Activated naive CD8-positive, alpha-beta T cell (primary cell): Measurements from ENCODE around the gene ADAMTSL2.
"Not testable (repeated sequence)": the region's sequence is repeated elsewhere in the genome, so short reads cannot be mapped to it uniquely, and the experiment has no call there.

Experiments used
- H3K27ac Mint-ChIP-seq: one replicate; pipeline ENCODE4 v1.8.0; 2021; ENCODE audit warnings: mixed read lengths
- H3K27me3 Mint-ChIP-seq: one replicate; pipeline ENCODE4 v1.8.0; 2021; ENCODE audit warnings: mixed read lengths
- H3K36me3 Mint-ChIP-seq: one replicate; pipeline ENCODE4 v1.8.0; 2021; ENCODE audit warnings: mixed read lengths
- H3K4me1 Mint-ChIP-seq: one replicate; pipeline ENCODE4 v1.8.0; 2021; ENCODE audit warnings: low read depth, mixed read lengths
- H3K4me3 Mint-ChIP-seq: one replicate; pipeline ENCODE4 v1.8.0; 2021; ENCODE audit warnings: mild to moderate bottlenecking, mixed read lengths
- H3K9me3 Mint-ChIP-seq: one replicate; pipeline ENCODE4 v1.8.0; 2021; ENCODE audit warnings: low read depth, mixed read lengths

The ADAMTSL2 gene

DNA sequence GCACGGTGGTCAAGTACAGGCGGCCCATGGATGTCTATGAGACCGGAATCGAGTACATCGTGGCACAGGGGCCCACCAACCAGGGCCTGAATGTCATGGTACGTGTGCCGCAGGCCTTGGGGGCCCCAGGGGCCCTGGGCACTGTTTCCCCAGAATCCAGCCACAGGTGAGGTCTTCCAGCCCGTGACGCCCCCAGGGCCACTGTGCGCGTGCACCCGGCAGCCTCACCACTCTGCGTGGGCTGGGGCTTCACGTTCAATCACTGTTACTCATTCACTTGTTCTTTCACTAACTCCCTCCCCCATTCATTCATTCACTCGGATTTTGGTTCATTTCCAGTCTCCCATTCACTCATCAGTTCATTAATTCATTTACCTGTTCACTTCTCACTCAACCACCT lies 12.6 kb downstream of the ADAMTSL2 start:
- Mint-ChIP-seq H3K4me1 (no peaks in the 10 kb centered on the region), H3K9me3 (no peaks in the 10 kb centered on the region), H3K4me3 (no peak overlapping the region), H3K36me3 (no peaks in the 10 kb centered on the region), H3K27ac (no peak overlapping the region), H3K27me3 (no peaks in the 10 kb centered on the region)

DNA sequence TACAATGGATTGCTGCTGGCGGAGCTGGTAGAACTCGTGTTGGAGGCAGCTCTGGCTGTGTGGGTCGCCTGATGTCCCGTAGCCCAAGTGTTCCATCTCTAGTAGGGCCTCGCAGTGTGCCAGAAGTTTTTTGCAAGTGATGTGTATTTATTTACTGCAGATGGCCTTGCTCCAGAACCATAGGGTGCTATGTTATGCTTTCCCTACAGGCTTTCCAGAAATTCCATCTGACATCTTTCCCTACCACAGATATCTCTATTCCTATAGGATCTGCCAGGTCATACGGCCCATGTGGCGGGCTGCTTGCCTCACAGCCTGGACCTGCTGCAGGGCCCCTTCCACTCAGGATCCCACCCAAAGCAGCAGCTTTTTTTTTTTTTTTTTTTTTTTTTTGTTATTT lies 16.9 kb downstream of the ADAMTSL2 start:
- no peaks in the 10 kb centered on the region for H3K4me1 Mint-ChIP-seq
- no peaks in the 10 kb centered on the region for H3K36me3 Mint-ChIP-seq
- H3K4me3 Mint-ChIP-seq, result no peak overlapping the region
- no peaks in the 10 kb centered on the region for H3K9me3 Mint-ChIP-seq
- no peak overlapping the region for H3K27ac Mint-ChIP-seq
- no peaks in the 10 kb centered on the region for H3K27me3 Mint-ChIP-seq

DNA sequence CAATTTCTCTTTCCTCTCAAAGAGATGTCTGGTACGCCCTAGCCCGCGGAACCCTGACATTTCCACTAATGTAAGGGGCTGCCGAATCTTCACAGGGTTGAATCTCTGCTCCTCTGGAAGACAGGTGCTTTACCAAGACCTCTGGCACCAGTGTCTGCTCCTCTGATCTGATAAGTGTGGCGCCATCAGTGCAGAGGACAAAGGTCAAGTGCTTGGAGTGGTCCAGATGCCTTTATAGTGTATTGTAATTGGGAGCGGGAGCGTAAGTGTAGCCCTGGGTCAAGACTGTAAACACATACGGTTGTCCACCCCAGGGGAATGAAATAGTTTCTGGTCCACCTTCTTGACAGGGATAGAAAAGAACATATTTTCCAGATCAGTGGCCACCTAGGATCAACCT lies 17.7 kb downstream of the ADAMTSL2 start:
- Mint-ChIP-seq H3K27ac (no peak overlapping the region), H3K36me3 (no peaks in the 10 kb centered on the region), H3K9me3 (no peaks in the 10 kb centered on the region)

DNA sequence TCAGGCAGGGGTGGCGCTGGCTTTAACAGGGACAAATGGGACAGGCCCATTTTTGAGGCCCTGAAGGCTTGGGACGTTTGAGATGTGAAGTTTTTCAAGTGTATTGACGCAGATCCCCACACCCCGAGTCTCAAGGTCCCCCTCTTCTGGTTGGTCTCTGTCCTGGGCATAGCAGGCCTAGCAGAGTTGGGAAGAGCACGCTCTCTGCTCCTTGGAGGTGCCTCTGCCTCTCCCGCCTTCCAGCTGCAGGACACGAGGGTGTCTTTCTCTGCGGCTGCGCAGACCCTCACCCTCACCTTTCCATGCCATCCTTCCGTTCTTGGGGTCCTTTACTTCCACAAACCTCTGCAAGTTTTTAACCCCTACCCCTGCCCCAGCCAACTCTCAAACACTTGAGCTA lies 18.6 kb downstream of the ADAMTSL2 start:
- no peaks in the 10 kb centered on the region for H3K27me3 Mint-ChIP-seq
- H3K4me3 Mint-ChIP-seq, result no peak overlapping the region
- no peak overlapping the region for H3K27ac Mint-ChIP-seq
- H3K4me1 Mint-ChIP-seq, result no peaks in the 10 kb centered on the region
- no peaks in the 10 kb centered on the region for H3K9me3 Mint-ChIP-seq
- H3K36me3 Mint-ChIP-seq, result no peaks in the 10 kb centered on the region

More for the DNA sequence above, 17.7 kb downstream of the ADAMTSL2 start:
- Mint-ChIP-seq H3K27me3 (no peaks in the 10 kb centered on the region), H3K4me1 (no peaks in the 10 kb centered on the region), H3K4me3 (no peak overlapping the region)

DNA sequence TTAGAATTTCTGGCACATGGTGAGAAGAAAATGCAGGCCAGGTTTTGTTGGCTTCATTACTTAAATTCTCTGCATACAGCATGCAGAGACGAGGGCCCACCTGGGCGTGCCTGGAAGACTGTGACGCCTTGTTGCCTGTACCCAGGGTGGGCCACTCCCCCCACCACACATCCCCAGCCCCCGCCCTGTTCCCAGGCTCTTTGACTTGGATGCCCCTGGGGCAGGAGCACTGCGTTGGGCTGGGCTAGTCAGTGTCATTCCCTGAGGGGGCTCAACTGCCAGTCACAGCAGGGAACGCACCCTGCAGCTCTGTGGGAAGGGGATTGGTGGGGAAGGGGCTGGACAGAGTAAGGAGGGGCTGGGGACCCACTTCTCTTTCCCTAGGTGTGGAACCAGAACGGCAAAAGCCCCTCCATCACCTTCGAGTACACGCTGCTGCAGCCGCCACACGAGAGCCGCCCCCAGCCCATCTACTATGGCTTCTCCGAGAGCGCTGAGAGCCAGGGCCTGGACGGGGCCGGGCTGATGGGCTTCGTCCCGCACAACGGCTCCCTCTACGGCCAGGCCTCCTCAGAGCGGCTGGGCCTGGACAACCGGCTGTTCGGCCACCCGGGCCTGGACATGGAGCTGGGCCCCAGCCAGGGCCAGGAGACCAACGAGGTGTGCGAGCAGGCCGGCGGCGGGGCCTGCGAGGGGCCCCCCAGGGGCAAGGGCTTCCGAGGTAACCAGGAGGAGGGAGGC lies 19.6 kb downstream of the ADAMTSL2 start:
- no peaks in the 10 kb centered on the region for H3K36me3 Mint-ChIP-seq
- H3K9me3 Mint-ChIP-seq, result no peaks in the 10 kb centered on the region
- H3K4me1 Mint-ChIP-seq, result peaks cover 7% of the 10 kb centered on the region
- H3K4me3 Mint-ChIP-seq, result no peak overlapping the region
- no peak overlapping the region for H3K27ac Mint-ChIP-seq
- H3K27me3 Mint-ChIP-seq, result peaks cover 3% of the 10 kb centered on the region

DNA sequence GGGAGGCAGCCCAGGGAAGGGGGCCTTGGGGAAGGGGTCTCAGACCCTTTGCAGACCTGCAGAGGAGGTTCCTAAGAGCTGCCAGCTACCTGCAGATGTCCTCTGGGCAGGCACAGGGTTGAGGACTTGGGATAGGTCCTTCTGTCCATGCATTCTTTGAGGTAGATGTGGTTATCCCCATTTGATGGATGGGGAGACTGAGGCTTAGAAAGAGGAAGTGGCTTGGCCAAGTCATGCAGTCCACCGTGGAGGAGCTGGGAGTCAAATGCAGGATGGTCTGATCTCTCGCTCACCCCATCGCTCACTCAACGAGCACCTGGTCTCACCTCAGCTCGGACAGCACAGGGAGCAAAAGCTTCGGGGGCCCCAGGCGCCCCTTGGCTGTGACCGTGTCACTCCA lies 20.2 kb downstream of the ADAMTSL2 start:
- no peak overlapping the region for H3K27ac Mint-ChIP-seq
- H3K9me3 Mint-ChIP-seq, result no peaks in the 10 kb centered on the region
- no peaks in the 10 kb centered on the region for H3K36me3 Mint-ChIP-seq
- H3K4me1 Mint-ChIP-seq, result peaks cover 7% of the 10 kb centered on the region
- H3K27me3 Mint-ChIP-seq, result peaks cover 3% of the 10 kb centered on the region
- H3K4me3 Mint-ChIP-seq, result no peak overlapping the region

DNA sequence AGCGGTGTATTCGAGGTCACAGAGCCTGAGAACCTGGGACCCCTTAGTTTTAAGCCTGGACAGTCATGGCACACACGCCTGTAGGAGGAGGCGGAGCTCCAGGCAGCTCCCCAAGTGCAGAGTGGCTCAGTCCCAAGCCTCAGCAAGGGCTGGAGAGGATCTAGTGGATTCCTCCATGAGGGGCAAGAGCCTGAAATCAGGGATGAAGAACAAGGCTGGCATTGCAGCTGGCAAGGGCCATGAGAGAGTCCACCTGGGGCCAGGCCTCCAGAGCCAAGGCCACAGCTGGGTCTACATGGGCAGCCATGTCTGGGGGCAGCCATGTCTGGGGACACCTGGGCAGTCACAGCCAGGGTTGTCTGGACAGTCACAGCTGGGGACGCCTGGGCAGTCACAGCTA lies 21.9 kb downstream of the ADAMTSL2 start:
- Mint-ChIP-seq H3K9me3 (no peaks in the 10 kb centered on the region), H3K36me3 (no peaks in the 10 kb centered on the region), H3K27ac (no peak overlapping the region), H3K4me1 (peaks cover 7% of the 10 kb centered on the region), H3K4me3 (no peak overlapping the region), H3K27me3 (peaks cover 3% of the 10 kb centered on the region)

DNA sequence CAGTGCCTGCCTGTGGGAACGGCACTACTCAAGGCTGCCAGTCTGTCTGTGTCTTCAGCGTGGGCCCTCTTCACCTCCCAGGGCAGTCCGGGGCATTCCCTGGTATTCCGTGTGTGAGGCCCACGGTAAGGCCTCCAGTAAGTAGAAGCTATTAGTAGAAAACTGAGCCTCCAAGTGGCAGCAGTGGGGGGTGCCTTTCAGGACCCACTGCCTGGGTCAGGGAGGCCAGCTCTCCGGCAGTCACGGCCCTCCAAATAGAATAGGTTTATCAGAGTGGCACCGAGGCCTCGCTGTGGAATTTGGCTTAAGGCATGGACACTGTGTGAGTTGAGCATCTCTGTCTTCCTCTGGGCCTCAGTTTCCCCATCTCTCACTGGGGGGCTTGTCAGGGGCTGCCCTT lies 23.1 kb downstream of the ADAMTSL2 start:
- peaks cover 3% of the 10 kb centered on the region for H3K27me3 Mint-ChIP-seq
- peaks cover 7% of the 10 kb centered on the region for H3K4me1 Mint-ChIP-seq
- H3K4me3 Mint-ChIP-seq, result no peak overlapping the region
- H3K27ac Mint-ChIP-seq, result no peak overlapping the region
- no peaks in the 10 kb centered on the region for H3K9me3 Mint-ChIP-seq
- no peaks in the 10 kb centered on the region for H3K36me3 Mint-ChIP-seq

DNA sequence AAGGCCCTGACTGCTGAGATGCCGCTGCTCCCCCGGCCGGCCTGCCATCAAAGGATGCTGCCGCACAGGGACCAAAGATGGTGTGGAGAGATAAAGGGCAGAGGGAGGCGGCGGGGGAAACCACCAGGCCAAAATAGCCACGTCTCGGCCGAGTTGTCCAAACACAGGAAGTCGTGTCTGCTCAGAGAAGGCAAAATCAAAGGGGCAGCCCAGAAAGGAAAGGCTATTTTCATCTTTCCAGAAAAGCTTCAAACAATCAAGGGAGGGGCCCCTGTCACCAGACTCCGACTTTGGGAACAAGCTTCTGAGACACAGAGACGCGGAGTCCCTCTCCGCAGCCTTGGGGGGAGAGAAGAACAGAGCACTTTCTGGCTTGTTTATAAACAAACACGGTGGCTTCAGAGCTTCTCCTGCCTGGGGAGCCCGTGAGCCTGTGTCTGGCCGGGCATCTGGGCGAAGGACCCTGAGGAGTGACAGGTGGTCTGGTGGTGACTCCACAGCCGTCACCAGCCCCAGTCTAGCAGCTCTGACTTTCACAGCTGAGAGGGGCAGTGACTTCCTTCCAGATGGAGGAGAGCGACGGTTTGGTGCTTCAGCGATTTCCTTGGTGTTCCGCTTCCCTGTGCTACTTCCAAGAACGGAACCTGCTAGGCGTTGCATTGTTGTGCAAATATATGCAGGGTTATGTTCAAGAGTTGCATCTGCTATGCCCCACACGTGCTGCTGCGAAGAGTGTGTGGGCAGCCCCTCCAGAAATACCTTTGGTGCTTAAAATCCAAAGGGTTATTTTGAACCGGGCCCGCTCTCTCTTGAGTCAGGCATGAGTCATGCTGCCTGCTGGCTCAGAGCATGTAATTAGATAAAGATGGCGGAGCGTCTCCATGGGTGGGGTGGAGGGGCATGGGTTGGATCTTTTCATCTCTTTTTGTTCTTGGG lies 24.0 kb downstream of the ADAMTSL2 start:
- H3K36me3 Mint-ChIP-seq, result no peaks in the 10 kb centered on the region
- peak overlapping the region; percentile 64 for H3K27ac Mint-ChIP-seq
- H3K27me3 Mint-ChIP-seq, result peaks cover 3% of the 10 kb centered on the region
- peaks cover 12% of the 10 kb centered on the region for H3K4me1 Mint-ChIP-seq
- no peaks in the 10 kb centered on the region for H3K9me3 Mint-ChIP-seq
- H3K4me3 Mint-ChIP-seq, result peak overlapping the region; percentile 50

DNA sequence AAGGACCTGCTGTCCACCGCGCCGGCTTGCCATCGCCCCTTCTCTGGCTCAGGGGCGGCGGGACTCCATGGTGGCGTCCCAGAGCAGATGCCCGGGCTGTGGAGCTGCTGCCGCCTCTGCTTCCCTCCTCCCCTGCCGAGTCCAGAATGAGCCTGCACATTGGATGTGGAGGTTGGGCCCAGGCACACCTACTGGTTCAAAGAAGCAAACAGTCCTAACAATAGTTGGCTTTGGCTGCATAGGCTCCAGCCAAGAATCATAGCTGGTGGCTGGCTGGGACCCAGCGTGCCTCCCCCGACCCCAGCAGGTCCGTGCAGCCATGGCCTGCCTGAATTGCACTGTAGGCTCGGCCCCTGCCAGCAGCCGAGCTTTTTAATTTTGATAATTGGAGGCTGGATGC lies 25.8 kb downstream of the ADAMTSL2 start:
- Mint-ChIP-seq H3K4me3 (no peak overlapping the region), H3K27ac (no peak overlapping the region), H3K4me1 (peaks cover 14% of the 10 kb centered on the region), H3K36me3 (no peaks in the 10 kb centered on the region), H3K27me3 (peaks cover 3% of the 10 kb centered on the region), H3K9me3 (no peaks in the 10 kb centered on the region)

DNA sequence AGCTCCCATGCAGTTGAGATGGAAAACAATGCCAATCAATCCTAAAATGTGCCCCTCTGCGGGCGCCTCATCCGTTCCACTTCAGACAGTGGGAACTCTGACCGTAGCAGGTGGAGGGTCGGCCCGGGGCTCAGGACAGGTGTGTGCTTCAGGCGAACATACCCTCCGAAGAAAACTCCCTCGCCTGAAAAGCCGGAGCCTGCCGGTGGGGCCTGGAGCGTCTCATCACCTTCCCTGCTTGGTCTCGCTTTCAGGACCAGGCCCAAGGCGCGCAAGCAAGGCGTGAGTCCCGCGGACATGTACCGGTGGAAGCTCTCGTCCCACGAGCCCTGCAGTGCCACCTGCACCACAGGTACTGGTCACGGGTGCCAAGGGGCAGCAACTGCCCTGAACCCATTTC lies 26.4 kb downstream of the ADAMTSL2 start:
- H3K4me1 Mint-ChIP-seq, result peaks cover 14% of the 10 kb centered on the region
- H3K4me3 Mint-ChIP-seq, result no peak overlapping the region
- H3K9me3 Mint-ChIP-seq, result no peaks in the 10 kb centered on the region
- H3K36me3 Mint-ChIP-seq, result no peaks in the 10 kb centered on the region
- H3K27me3 Mint-ChIP-seq, result peaks cover 3% of the 10 kb centered on the region
- H3K27ac Mint-ChIP-seq, result no peak overlapping the region

DNA sequence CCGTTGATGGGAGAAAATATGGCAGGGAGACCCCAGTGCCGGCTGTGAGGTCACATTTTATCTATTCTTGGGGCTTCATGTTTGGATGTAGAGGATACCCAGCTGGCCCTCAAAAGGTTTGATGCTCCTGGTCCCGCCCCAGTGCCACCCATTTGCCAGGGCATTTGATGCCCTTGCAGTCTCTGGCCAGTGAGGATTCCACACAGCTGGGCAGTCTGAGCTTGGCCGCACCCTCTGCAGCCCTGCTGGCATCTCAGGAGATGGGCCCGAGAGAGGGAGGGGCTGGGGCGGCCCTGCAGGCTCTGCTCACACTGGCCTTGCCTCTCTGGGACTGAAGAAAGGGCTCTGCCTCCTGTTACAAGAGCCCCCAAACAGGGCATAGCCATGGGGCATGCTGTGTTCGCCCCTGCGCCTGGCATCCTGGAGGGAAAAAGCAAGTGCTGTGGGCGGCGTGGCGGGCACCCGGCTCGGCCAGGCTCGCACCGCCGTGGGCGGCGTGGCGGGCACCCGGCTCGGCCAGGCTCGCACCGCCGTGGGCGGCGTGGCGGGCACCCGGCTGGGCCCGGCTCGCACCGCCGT lies 27.6 kb downstream of the ADAMTSL2 start:
- Mint-ChIP-seq H3K36me3 (no peaks in the 10 kb centered on the region), H3K27ac (no peak overlapping the region), H3K27me3 (peaks cover 3% of the 10 kb centered on the region), H3K4me3 (no peak overlapping the region), H3K4me1 (peaks cover 14% of the 10 kb centered on the region), H3K9me3 (no peaks in the 10 kb centered on the region)

DNA sequence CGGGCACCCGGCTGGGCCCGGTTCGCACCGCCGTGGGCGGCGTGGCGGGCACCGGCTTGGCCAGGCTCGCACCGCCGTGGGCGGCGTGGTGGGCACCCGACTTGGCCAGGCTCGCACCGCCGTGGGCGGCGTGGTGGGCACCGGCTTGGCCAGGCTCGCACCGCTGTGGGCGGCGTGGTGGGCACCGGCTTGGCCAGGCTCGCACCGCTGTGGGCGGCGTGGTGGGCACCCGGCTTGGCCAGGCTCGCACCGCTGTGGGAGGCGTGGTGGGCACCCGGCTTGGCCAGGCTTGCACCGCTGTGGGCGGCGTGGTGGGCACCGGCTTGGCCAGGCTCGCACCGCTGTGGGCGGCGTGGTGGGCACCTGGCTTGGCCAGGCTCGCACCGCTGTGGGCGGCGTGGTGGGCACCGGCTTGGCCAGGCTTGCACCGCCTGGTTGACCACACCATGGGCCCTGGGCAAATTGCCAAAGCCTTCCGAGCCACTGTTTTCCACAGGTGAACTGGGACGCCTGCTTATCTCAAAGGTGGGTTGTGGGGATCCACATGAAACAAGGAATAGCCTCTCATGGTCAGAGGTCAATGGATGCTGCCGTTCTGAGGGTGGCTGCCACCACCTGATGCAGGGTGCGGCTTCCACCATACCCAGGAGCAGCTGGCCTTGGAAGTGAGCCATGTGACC lies 28.2 kb downstream of the ADAMTSL2 start:
- Mint-ChIP-seq H3K9me3 (no peaks in the 10 kb centered on the region), H3K4me1 (peaks cover 14% of the 10 kb centered on the region), H3K27ac (no peak overlapping the region), H3K4me3 (no peak overlapping the region), H3K36me3 (no peaks in the 10 kb centered on the region), H3K27me3 (peaks cover 3% of the 10 kb centered on the region)

DNA sequence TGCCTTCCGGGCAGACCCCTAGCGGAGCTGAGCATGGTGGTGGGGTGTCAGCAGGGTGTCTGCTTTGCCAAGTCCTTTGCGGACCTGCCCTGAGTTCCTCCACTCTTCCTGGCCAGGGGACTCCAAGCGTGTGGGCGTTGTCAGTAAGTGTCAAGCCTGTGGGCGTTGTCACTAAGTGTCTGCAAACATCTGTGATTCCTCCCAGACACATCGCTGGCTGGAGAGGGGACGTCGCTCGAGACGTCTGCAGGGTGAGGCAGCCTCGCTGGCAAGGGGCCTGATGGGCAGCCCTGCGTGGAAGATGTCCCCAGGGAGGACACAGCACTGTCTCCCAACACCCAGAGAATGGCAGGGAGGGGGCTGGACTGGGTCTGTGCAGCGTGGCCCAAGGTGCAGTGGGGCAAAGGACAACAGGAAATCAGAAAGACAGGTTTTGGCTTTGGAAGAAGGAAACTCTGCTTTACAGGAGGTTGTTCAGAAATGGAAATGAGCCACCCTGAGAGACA lies 28.8 kb downstream of the ADAMTSL2 start:
- H3K27me3 Mint-ChIP-seq, result peaks cover 3% of the 10 kb centered on the region
- no peaks in the 10 kb centered on the region for H3K36me3 Mint-ChIP-seq
- H3K4me1 Mint-ChIP-seq, result peaks cover 12% of the 10 kb centered on the region
- no peak overlapping the region for H3K27ac Mint-ChIP-seq
- H3K9me3 Mint-ChIP-seq, result no peaks in the 10 kb centered on the region
- no peak overlapping the region for H3K4me3 Mint-ChIP-seq

DNA sequence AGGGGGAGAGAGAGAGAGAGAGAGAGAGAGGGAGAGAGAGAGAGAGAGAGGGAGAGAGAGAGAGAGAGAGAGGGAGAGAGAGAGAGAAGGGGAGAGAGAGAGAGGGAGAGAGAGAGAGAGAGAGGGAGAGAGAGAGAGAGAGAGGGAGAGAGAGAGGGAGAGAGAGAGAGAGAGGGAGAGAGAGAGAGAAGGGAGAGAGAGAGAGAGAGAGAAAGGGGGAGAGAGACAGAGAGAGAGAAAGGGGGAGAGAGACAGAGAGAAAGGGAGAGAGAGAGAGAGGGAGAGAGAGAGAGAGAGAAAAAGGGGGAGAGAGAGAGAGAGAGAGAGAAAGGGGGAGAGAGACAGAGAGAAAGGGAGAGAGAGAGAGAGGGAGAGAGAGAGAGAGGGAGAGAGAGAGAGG lies 29.3 kb downstream of the ADAMTSL2 start:
- H3K9me3 Mint-ChIP-seq, H3K27me3 Mint-ChIP-seq, H3K4me3 Mint-ChIP-seq, H3K27ac Mint-ChIP-seq, H3K36me3 Mint-ChIP-seq, H3K4me1 Mint-ChIP-seq: not testable (repeated sequence)
